B cell (primary cell): ENCODE results near the gene DNAJC10. TPM values are rescaled to one million over a fixed set of nuclear protein-coding genes. Genes with fewer than 3 reads are reported as not detected.
"Not testable (repeated sequence)": the region's sequence is repeated elsewhere in the genome, so short reads cannot be mapped to it uniquely, and the experiment has no call there.

Source experiments
- ATAC-seq: fragments of 200-7000 bp; cut with Tn5 transposase; one replicate; pipeline ENCODE4 v1.10.0; 2021; ENCODE audit warnings: low read depth, mild to moderate bottlenecking, moderate number of reproducible peaks, moderate library complexity
- CTCF ChIA-PET: fragments of 350-600 bp; sonication (Branson Sonifier 250); formaldehyde crosslinking; loops from one replicate; lab custom pipeline; 2021; ENCODE audit warnings: antibody characterized with exemption, inconsistent platforms; lab: Charles Lee
- POLR2A ChIA-PET: fragments of 350-600 bp; sonication (Branson Sonifier 250); formaldehyde crosslinking; loops from one replicate; lab custom pipeline; 2021; ENCODE audit warnings: antibody characterized with exemption; lab: Charles Lee
- DNase-seq: peaks from one replicate; pipeline ENCODE4 v3.0.0; 2013
- H2AFZ ChIP-seq: 2 replicates; pipeline ENCODE4 v1.6.1; 2012; ENCODE audit warnings: mild to moderate bottlenecking, low read depth, low read length; ENCODE audit not compliant: insufficient read depth, poor library complexity, severe bottlenecking
- H3K27ac ChIP-seq, 2 donors: 1 replicate in 1 of 2; 2 replicates in 1 of 2; pipeline ENCODE4 v1.5.1; 2012 to 2013; ENCODE audit warnings: low read length in 2 of 2, mild to moderate bottlenecking in 2 of 2, moderate library complexity in 1 of 2
- H3K27me3 ChIP-seq, 4 experiments: fragments of 200-600 bp in 1 of 4; sonication (generic) in 1 of 4; replicated peaks in 1 of 4; 1 replicate in 2 of 4; 2 replicates in 2 of 4; pipeline versions ENCODE4 v1.6.1 to v1.7.0; 2013 to 2016; ENCODE audit warnings: low read length in 3 of 4, mild to moderate bottlenecking in 2 of 4, mixed read lengths in 1 of 4, moderate library complexity in 1 of 4; ENCODE audit not compliant: insufficient read depth in 4 of 4, control insufficient read depth in 3 of 4; ENCODE audit errors: control extremely low read depth in 1 of 4
- H3K36me3 ChIP-seq, 2 experiments: replicated peaks in 1 of 2; 1 replicate in 1 of 2; 2 replicates in 1 of 2; pipeline versions ENCODE4 v1.6.1 to v1.7.1; 2013; ENCODE audit warnings: low read length in 1 of 2; ENCODE audit not compliant: insufficient read depth in 2 of 2, control insufficient read depth in 1 of 2; ENCODE audit errors: control extremely low read depth in 1 of 2, extremely low read depth in 1 of 2
- H3K4me1 ChIP-seq, 2 donors: fragments of 200-600 bp in 1 of 2; sonication (generic) in 1 of 2; 1 replicate in 1 of 2; 2 replicates in 1 of 2; pipeline versions ENCODE4 v1.5.1 to v1.6.1; 2013 to 2017; ENCODE audit warnings: low read length in 2 of 2; ENCODE audit not compliant: control insufficient read depth in 2 of 2, insufficient read depth in 2 of 2
- H3K4me2 ChIP-seq: replicated peaks from 2 replicates; pipeline ENCODE3; 2012; ENCODE audit warnings: mild to moderate bottlenecking, low read depth, low read length; ENCODE audit not compliant: poor library complexity, severe bottlenecking
- H3K4me3 ChIP-seq, 5 experiments: fragments of 200-600 bp in 1 of 5; sonication (generic) in 1 of 5; 1 replicate in 3 of 5; 2 replicates in 2 of 5; pipeline versions ENCODE4 v1.5.1 to v1.7.0; 2011 to 2016; ENCODE audit warnings: low read length in 4 of 5, mild to moderate bottlenecking in 4 of 5, low read depth in 2 of 5, control low read depth in 1 of 5, moderate library complexity in 1 of 5; ENCODE audit not compliant: insufficient read depth in 1 of 5; ENCODE audit errors: control extremely low read depth in 1 of 5, extremely low read depth in 1 of 5
- H3K79me2 ChIP-seq: fragments of 200-600 bp; sonication (generic); one replicate; pipeline ENCODE4 v1.6.0; 2016; ENCODE audit warnings: low read length; ENCODE audit not compliant: control insufficient read depth, insufficient read depth
- H3K9ac ChIP-seq: fragments of 200-600 bp; sonication (generic); 2 replicates; pipeline ENCODE4 v1.6.1; 2017; ENCODE audit warnings: mild to moderate bottlenecking, low read length, moderate library complexity
- H3K9me3 ChIP-seq, 3 donors: one replicate each; pipeline versions ENCODE4 v1.6.1 to v1.7.1; 2013; ENCODE audit warnings: low read length in 2 of 3; ENCODE audit not compliant: control insufficient read depth in 2 of 3, insufficient read depth in 1 of 3; ENCODE audit errors: control extremely low read depth in 1 of 3
- H4K20me1 ChIP-seq: 2 replicates; pipeline ENCODE4 v1.6.0; 2012; ENCODE audit warnings: mild to moderate bottlenecking, low read length; ENCODE audit not compliant: insufficient read depth, control insufficient read depth, poor library complexity, severe bottlenecking
- H3K27ac Mint-ChIP-seq: one replicate; pipeline ENCODE4 v1.8.0; 2021; ENCODE audit warnings: mixed read lengths
- H3K27me3 Mint-ChIP-seq: one replicate; pipeline ENCODE4 v1.8.0; 2021; ENCODE audit warnings: mixed read lengths
- H3K4me1 Mint-ChIP-seq: one replicate; pipeline ENCODE4 v1.8.0; 2021; ENCODE audit warnings: mixed read lengths
- H3K4me3 Mint-ChIP-seq: one replicate; pipeline ENCODE4 v1.8.0; 2021; ENCODE audit warnings: mixed read lengths
- H3K9me3 Mint-ChIP-seq: one replicate; pipeline ENCODE4 v1.8.0; 2022; ENCODE audit warnings: mixed read lengths; ENCODE audit not compliant: insufficient read depth
- EZH2 ChIP-seq: IDR thresholded peaks from 2 replicates; pipeline ENCODE4 v1.6.1; 2012; ENCODE audit warnings: borderline replicate concordance, low read depth, mild to moderate bottlenecking, moderate library complexity, low read length; ENCODE audit not compliant: insufficient read depth, poor library complexity, severe bottlenecking
- WGBS: methylation state at CpG from one replicate; pipeline ENCODE4 v1.1.5; 2013; ENCODE audit warnings: missing lambda C conversion rate; ENCODE audit not compliant: insufficient coverage; 5-methylcytosine and 5-hydroxymethylcytosine counted together
- intact Hi-C: fragments of 100-400 bp; cut with micrococcal nuclease; formaldehyde crosslinking; loops from one replicate; pipeline ENCODE4 v1.10.0; 2022
- polyA plus RNA-seq: library from polyadenylated mRNA; depleted of rRNA; stranded (reverse); fragments of >200 nt; gene quantifications from 2 replicates; pipeline ENCODE4 v1.2.3, GENCODE V29; 2012
- total RNA-seq, 2 donors: library from RNA; stranded (reverse); fragments of 120-200 nt in 1 of 2; gene quantifications; 1 replicate in 1 of 2; 2 replicates in 1 of 2; pipeline versions ENCODE4 v1.2.3 to v1.2.4, GENCODE V29; 2013 to 2022
- TF ChIP-seq, protein P1 (sequence below): fragments of 200-600 bp; IDR thresholded peaks from one replicate; pipeline ENCODE4 v1.8.0; 2022; ENCODE audit warnings: antibody characterized with exemption, mild to moderate bottlenecking

DNAJC10 gene
- total and polyA plus RNA-seq, 2 donors (not counting 1 experiment from before 2014, with no cell fraction given) = 41.3 to 115 TPM

DNA sequence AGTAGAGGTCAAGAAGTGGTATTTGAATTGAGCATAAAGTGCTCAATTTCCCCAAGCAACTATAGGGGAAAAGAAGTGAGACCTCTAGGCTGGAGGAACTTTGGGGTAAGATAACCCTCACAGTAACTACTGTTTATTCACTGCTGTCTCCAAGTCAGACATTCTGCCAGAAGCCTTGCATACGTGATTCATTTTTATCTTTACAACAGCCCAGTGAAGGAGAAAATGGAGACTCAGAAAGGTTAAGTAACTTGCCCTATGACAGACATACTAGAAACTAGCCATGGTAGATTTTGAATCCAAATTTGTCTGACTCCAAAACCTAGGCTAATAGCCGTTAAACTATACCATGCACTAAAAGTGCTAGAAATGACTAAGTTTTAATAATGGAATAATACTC, 28.4 kb downstream of the DNAJC10 start:
- Histone ChIP-seq H3K27ac (no peak overlapping the region), H2AFZ (no peak overlapping the region), H3K27me3 (no peaks in the 10 kb centered on the region), H3K4me2 (no peak overlapping the region), H3K4me3 (no peak overlapping the region), H3K9me3 (peaks cover 0 to 5% (median 0%) of the 10 kb centered on the region in 3 donors), H3K79me2 (peaks cover 6% of the 10 kb centered on the region), H4K20me1 (peaks cover under 1% of the 10 kb centered on the region), H3K4me1 (no peaks in the 10 kb centered on the region), H3K36me3 (peaks cover 15 to 56% of the 10 kb centered on the region in 2 experiments), H3K9ac (no peak overlapping the region)
- no CpG with 5 or more reads among the region's 2 CpGs for WGBS
- DNase-seq = no peak
- CTCF ChIA-PET = no interaction called here
- H3K9me3 Mint-ChIP-seq = peaks cover 6% of the 10 kb centered on the region
- POLR2A ChIA-PET = no interaction called here
- ATAC-seq = no peak
- no peaks in the 10 kb centered on the region for H3K27me3 Mint-ChIP-seq
- H3K4me3 Mint-ChIP-seq = no peak overlapping the region
- intact Hi-C loops = loop anchor here (5.0 kb wide), 1 partner anchor 77 kb away; no protein-coding TSS in a partner anchor
- H3K4me1 Mint-ChIP-seq = no peaks in the 10 kb centered on the region
- no peak overlapping the region for H3K27ac Mint-ChIP-seq
- no peak for TF ChIP-seq EZH2
- TF ChIP-seq, protein P1, sequence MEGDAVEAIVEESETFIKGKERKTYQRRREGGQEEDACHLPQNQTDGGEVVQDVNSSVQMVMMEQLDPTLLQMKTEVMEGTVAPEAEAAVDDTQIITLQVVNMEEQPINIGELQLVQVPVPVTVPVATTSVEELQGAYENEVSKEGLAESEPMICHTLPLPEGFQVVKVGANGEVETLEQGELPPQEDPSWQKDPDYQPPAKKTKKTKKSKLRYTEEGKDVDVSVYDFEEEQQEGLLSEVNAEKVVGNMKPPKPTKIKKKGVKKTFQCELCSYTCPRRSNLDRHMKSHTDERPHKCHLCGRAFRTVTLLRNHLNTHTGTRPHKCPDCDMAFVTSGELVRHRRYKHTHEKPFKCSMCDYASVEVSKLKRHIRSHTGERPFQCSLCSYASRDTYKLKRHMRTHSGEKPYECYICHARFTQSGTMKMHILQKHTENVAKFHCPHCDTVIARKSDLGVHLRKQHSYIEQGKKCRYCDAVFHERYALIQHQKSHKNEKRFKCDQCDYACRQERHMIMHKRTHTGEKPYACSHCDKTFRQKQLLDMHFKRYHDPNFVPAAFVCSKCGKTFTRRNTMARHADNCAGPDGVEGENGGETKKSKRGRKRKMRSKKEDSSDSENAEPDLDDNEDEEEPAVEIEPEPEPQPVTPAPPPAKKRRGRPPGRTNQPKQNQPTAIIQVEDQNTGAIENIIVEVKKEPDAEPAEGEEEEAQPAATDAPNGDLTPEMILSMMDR = no peak

- DNase-seq (no peak), ATAC-seq (no peak)
- POLR2A ChIA-PET = no interaction called here
- H3K4me3 Mint-ChIP-seq = no peak overlapping the region
- H3K27me3 ChIP-seq = no peaks in the 10 kb centered on the region
- intact Hi-C loops = no loop called here
- peaks cover 17 to 59% of the 10 kb centered on the region in 2 experiments for H3K36me3 ChIP-seq
- no peak overlapping the region for H3K27ac ChIP-seq
- TF ChIP-seq EZH2 = no peak
- TF ChIP-seq, protein P1 = no peak
- peaks cover 6% of the 10 kb centered on the region for H3K9me3 Mint-ChIP-seq
- H3K4me1 ChIP-seq = no peaks in the 10 kb centered on the region
- no peak overlapping the region for H3K4me2 ChIP-seq
- no CpG with 5 or more reads among the region's 2 CpGs for WGBS
- no peak overlapping the region for H2AFZ ChIP-seq
- no peaks in the 10 kb centered on the region for H3K4me1 Mint-ChIP-seq
- H3K79me2 ChIP-seq = peaks cover 6% of the 10 kb centered on the region
- H3K27ac Mint-ChIP-seq = no peak overlapping the region
- CTCF ChIA-PET = no interaction called here
- H4K20me1 ChIP-seq = peaks cover 6% of the 10 kb centered on the region
- no peak overlapping the region for H3K4me3 ChIP-seq
- H3K9me3 ChIP-seq = peaks cover 0 to 5% (median 0%) of the 10 kb centered on the region in 3 donors
- no peak overlapping the region for H3K9ac ChIP-seq
- no peaks in the 10 kb centered on the region for H3K27me3 Mint-ChIP-seq
Measured at GRCh38 chr2:182745061-182745460, 29.0 kb downstream of the DNAJC10 start.

GRCh38 chr2:182745894-182746293, 29.8 kb downstream of the DNAJC10 start:
- H3K27me3 ChIP-seq, intact Hi-C loops, H3K79me2 ChIP-seq, H3K27ac ChIP-seq, H3K9ac ChIP-seq, H3K4me1 Mint-ChIP-seq, H3K9me3 ChIP-seq, ATAC-seq, H2AFZ ChIP-seq, H3K9me3 Mint-ChIP-seq, POLR2A ChIA-PET, H3K27me3 Mint-ChIP-seq, H3K4me3 ChIP-seq, CTCF ChIA-PET, DNase-seq, H3K4me3 Mint-ChIP-seq, H3K27ac Mint-ChIP-seq, H3K4me1 ChIP-seq, H3K4me2 ChIP-seq: not testable (repeated sequence)
- no CpG with 5 or more reads among the region's 3 CpGs for WGBS
- peaks cover 14% of the 10 kb centered on the region for H4K20me1 ChIP-seq
- H3K36me3 ChIP-seq = peaks cover 20 to 57% of the 10 kb centered on the region in 2 experiments
